ENCODE measurements around the gene DLEC1. TPM values are rescaled to one million over a fixed set of nuclear protein-coding genes. Genes with fewer than 3 reads are reported as not detected.

Gene DLEC1
- total RNA-seq, 1 experiment from 2014 or later = not detected

DNA sequence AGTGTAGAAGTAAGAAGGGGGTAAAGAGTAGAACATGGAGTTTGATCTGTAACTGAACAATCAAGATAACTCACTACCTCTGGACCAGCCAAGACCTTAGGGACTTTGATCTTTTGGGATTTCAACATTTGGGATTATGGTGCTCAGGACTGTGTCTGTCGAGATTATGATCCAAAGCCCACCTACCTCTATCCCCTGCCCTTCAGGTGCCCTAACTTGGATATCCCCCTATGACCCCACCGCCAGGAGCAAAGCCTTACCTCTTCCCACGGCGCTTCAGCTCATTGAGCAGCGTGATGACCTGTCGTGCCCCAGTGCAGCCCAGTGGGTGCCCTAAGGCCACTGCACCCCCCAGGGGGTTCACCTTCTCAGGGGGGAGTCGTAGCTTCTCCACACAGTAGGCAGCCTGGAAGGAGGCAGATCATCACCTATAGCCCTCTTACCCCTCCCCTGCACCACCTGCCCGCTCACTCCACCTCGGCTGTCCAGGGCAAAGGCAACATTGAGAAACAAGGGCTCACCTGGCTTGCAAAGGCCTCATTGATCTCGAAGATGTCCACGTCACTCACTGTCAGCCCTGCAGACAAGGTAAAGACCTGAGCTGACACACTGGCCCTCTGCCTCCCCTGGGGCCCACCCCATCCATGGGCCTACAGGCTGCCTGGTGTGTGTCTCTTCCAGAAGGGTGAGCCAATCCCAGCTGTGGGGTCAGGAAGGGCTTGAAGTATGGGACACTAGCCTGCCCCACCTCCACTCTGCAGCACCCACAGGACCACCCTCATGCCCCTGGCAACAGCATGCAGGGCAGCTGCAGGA lies 86.5 kb downstream of the DLEC1 start:
- no peaks in the 10 kb centered on the region; the same call in none of the 2 replicates for H3K36me3 ChIP-seq (ENCODE audit: control insufficient read depth, insufficient read depth, low read length)
- ATAC-seq (no peak), DNase-seq (ENCODE audit: low read depth, low spot score) (no peak)
- in situ Hi-C loops (cut with HindIII; ENCODE audit: low pct_unique_long_range_greater_than_20kb, low sequenced_read_pairs) (no loop called here), intact Hi-C loops (cut with micrococcal nuclease; ENCODE audit: unreplicated experiment) (no loop called here)
- H3K9me3 ChIP-seq (ENCODE audit: control insufficient read depth, insufficient read depth, low read depth, low read length) = no peaks in the 10 kb centered on the region
- H3K4me3 ChIP-seq (ENCODE audit: low read depth in 2 of 2, low read length in 2 of 2) = no peak overlapping the region
- POLR2A ChIA-PET = no interaction called here
- H3K4me1 ChIP-seq (ENCODE audit: control insufficient read depth, insufficient read depth, low read length) = no peaks in the 10 kb centered on the region
- BruUV-seq (replicated peaks) = no TSS peak
- no peak for TF ChIP-seq TCF7L2 (IDR thresholded peaks at IDR 0.05; ENCODE audit: low read depth, low read length)
- no peak for TF ChIP-seq POLR2AphosphoS5 (IDR thresholded peaks at IDR 0.05; ENCODE audit: low read depth, low read length)
- TF ChIP-seq SIN3A (IDR thresholded peaks at IDR 0.05; ENCODE audit: borderline replicate concordance, insufficient read depth, low read depth, low read length) = no peak
- TF ChIP-seq, protein P1, sequence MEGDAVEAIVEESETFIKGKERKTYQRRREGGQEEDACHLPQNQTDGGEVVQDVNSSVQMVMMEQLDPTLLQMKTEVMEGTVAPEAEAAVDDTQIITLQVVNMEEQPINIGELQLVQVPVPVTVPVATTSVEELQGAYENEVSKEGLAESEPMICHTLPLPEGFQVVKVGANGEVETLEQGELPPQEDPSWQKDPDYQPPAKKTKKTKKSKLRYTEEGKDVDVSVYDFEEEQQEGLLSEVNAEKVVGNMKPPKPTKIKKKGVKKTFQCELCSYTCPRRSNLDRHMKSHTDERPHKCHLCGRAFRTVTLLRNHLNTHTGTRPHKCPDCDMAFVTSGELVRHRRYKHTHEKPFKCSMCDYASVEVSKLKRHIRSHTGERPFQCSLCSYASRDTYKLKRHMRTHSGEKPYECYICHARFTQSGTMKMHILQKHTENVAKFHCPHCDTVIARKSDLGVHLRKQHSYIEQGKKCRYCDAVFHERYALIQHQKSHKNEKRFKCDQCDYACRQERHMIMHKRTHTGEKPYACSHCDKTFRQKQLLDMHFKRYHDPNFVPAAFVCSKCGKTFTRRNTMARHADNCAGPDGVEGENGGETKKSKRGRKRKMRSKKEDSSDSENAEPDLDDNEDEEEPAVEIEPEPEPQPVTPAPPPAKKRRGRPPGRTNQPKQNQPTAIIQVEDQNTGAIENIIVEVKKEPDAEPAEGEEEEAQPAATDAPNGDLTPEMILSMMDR (IDR thresholded peaks at IDR 0.05) = no peak
- TF ChIP-seq, protein P2, sequence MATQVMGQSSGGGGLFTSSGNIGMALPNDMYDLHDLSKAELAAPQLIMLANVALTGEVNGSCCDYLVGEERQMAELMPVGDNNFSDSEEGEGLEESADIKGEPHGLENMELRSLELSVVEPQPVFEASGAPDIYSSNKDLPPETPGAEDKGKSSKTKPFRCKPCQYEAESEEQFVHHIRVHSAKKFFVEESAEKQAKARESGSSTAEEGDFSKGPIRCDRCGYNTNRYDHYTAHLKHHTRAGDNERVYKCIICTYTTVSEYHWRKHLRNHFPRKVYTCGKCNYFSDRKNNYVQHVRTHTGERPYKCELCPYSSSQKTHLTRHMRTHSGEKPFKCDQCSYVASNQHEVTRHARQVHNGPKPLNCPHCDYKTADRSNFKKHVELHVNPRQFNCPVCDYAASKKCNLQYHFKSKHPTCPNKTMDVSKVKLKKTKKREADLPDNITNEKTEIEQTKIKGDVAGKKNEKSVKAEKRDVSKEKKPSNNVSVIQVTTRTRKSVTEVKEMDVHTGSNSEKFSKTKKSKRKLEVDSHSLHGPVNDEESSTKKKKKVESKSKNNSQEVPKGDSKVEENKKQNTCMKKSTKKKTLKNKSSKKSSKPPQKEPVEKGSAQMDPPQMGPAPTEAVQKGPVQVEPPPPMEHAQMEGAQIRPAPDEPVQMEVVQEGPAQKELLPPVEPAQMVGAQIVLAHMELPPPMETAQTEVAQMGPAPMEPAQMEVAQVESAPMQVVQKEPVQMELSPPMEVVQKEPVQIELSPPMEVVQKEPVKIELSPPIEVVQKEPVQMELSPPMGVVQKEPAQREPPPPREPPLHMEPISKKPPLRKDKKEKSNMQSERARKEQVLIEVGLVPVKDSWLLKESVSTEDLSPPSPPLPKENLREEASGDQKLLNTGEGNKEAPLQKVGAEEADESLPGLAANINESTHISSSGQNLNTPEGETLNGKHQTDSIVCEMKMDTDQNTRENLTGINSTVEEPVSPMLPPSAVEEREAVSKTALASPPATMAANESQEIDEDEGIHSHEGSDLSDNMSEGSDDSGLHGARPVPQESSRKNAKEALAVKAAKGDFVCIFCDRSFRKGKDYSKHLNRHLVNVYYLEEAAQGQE (IDR thresholded peaks at IDR 0.05; ENCODE audit: insufficient read depth in 1 of 2, low read depth in 2 of 2, low read length in 1 of 2) = no peak
- H3K27me3 ChIP-seq (ENCODE audit: control insufficient read depth, insufficient read depth, low read length) = no peaks in the 10 kb centered on the region
- CTCF ChIA-PET = no interaction called here
- no peak overlapping the region for H3K27ac ChIP-seq (ENCODE audit: low read length)

DNA sequence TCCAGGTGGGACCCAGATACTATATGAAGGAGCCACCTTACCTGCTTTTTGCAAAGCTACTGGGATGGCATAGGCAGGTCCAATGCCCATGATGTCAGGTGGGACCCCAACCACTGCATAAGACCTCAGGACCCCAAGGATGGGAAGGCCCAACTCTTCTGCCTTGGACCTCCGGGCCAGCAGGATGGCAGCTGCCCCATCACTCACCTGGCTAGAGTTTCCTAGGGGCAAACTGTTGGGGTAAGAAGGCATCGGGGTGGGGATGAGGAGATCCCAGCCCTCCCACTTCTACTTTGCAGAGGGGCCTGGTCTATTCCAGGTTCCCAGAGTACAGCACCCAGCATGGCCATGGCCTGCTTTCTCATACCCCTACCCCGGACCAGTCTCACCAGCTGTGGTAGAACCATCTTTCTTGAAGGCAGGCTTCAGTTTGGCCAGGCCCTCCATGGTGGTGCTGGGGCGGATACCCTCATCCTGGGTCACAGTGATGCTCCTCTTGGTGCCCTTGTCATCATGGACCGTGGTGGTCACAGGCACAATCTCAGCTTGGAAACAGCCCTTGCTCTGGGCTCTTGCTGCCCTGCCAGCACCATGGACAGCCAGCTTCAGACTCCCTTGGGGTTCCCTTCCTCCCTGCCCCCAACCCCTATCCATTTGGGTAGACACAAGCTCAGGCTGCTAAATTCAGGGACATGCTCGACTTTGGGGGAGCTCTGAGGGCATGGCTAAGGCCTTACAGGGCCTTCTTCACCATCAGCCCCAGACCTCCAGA lies 87.3 kb downstream of the DLEC1 start:
- H3K27me3 ChIP-seq (ENCODE audit: control insufficient read depth, insufficient read depth, low read length) = no peaks in the 10 kb centered on the region
- no peak overlapping the region for H3K27ac ChIP-seq (ENCODE audit: low read length)
- H3K36me3 ChIP-seq (ENCODE audit: control insufficient read depth, insufficient read depth, low read length) = peaks cover 2% of the 10 kb centered on the region
- POLR2A ChIA-PET = no interaction called here
- no peak overlapping the region for H3K4me3 ChIP-seq (ENCODE audit: low read depth in 2 of 2, low read length in 2 of 2)
- H3K9me3 ChIP-seq (ENCODE audit: control insufficient read depth, insufficient read depth, low read depth, low read length) = no peaks in the 10 kb centered on the region
- DNase-seq (ENCODE audit: low read depth, low spot score) (no peak), ATAC-seq (no peak)
- CTCF ChIA-PET = no interaction called here
- in situ Hi-C loops (cut with HindIII; ENCODE audit: low pct_unique_long_range_greater_than_20kb, low sequenced_read_pairs) = no loop called here
- H3K4me1 ChIP-seq (ENCODE audit: control insufficient read depth, insufficient read depth, low read length) = no peaks in the 10 kb centered on the region
- TF ChIP-seq TCF7L2 (IDR thresholded peaks at IDR 0.05; ENCODE audit: low read depth, low read length) (no peak), POLR2AphosphoS5 (IDR thresholded peaks at IDR 0.05; ENCODE audit: low read depth, low read length) (no peak), SIN3A (IDR thresholded peaks at IDR 0.05; ENCODE audit: borderline replicate concordance, insufficient read depth, low read depth, low read length) (no peak)
- TF ChIP-seq, protein P1 (IDR thresholded peaks at IDR 0.05) = no peak
- TF ChIP-seq, protein P2 (IDR thresholded peaks at IDR 0.05; ENCODE audit: insufficient read depth in 1 of 2, low read depth in 2 of 2, low read length in 1 of 2) = no peak
- BruUV-seq (replicated peaks) = no TSS peak
- intact Hi-C loops (cut with micrococcal nuclease; ENCODE audit: unreplicated experiment) = no loop called here
